ENCODE measurements around the gene PRKAB1.

The PRKAB1 gene

DNA sequence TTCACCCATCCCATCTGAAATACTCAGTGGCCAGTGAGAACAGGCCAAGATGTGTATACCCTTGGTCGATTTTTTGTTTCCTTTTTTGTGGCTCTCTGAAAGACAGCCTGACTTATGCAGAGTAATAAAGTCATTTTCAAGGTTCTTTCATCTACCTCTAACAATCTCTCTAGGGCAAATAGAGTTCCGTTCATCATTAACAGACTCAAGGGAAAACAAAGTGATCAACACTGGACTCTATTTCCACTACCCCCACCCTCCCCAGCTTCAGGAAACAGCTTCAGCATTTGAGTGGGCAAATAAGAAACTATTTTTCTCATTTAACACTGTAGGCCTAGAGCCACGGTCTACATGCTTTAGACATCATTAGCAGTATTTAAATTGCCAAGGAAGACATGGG lies 15.9 kb downstream of the PRKAB1 start:
- H3K4me3 ChIP-seq (ENCODE audit: low read length): no peak overlapping the region
- TF ChIP-seq, protein P1, sequence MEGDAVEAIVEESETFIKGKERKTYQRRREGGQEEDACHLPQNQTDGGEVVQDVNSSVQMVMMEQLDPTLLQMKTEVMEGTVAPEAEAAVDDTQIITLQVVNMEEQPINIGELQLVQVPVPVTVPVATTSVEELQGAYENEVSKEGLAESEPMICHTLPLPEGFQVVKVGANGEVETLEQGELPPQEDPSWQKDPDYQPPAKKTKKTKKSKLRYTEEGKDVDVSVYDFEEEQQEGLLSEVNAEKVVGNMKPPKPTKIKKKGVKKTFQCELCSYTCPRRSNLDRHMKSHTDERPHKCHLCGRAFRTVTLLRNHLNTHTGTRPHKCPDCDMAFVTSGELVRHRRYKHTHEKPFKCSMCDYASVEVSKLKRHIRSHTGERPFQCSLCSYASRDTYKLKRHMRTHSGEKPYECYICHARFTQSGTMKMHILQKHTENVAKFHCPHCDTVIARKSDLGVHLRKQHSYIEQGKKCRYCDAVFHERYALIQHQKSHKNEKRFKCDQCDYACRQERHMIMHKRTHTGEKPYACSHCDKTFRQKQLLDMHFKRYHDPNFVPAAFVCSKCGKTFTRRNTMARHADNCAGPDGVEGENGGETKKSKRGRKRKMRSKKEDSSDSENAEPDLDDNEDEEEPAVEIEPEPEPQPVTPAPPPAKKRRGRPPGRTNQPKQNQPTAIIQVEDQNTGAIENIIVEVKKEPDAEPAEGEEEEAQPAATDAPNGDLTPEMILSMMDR (IDR thresholded peaks at IDR 0.05; ENCODE audit: insufficient read depth, low read depth, low read length, missing control alignments): no peak
- no peak for DNase-seq (ENCODE audit: low read depth)

DNA sequence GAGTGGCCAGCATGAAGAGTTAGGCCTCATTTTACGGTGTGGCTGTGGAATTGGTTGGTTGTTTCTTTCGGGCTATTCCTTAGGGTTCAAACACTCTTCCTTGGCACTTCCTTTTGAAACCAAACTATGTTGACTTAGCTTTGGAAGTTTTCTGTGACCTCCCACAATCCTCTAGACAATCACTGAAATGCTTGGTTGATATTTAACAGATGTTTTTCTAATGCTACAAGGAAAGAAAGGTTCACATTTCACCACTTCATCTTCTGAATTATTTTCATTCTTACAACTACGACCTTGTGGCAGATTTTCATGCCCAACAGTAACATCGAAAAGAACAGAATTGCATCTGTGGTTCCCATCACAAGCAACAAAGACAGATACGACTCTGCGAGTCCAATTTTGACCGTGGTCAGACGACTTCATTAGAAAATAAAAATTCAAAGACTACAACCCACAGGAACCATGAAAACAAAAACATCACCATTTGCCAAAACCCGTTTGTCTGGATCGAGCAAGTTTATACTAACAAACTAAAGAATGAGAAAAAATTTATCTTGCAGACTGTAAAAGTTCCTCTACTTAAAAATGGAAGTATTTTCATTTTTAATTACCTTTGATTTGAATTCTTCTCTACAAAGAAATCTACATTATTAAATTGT lies 16.9 kb downstream of the PRKAB1 start:
- TF ChIP-seq, protein P1 (IDR thresholded peaks at IDR 0.05; ENCODE audit: insufficient read depth, low read depth, low read length, missing control alignments): no peak
- no peak overlapping the region for H3K4me3 ChIP-seq (ENCODE audit: low read length)
- DNase-seq (ENCODE audit: low read depth): no peak

DNA sequence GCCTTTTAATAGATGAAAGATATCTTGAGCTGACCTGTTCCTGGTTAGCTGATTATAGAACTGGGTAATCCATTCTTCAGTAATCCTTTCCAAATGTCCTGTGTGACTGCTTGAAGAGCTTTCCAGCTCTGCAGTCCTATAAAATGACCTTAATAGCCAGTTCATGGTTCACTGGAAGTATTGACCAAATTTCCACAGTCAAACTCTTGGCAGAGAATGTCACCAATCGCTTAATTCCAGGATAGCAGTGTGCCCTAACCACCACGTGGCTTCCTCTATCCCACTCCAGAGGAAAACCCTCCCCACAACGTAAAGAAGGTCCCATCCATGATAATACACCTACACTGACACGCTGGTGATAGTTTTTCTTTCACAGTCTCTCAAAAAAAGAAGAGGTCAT lies 17.4 kb downstream of the PRKAB1 start:
- H3K4me3 ChIP-seq (ENCODE audit: low read length): no peak overlapping the region
- TF ChIP-seq, protein P1 (IDR thresholded peaks at IDR 0.05; ENCODE audit: insufficient read depth, low read depth, low read length, missing control alignments): no peak
- DNase-seq (ENCODE audit: low read depth): no peak

DNA sequence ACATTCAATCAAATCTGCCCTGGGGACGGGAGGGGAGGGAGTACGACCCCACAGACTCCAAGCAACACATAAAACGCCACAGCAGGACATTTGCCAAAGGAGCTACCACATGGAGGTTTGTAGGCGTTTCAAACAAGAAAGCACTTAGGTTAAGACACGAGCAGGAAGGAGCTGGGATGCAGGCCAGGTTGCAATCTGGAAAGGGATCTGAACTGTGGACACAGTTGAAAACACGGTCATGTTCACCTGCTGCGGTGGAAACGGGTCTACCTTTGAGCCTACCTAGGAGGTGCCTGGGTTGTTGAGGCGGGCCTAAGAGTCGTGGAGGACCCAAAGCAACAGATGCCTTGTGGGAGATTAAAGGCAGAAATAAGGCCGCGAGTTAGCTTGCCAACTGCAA lies 18.4 kb downstream of the PRKAB1 start:
- TF ChIP-seq, protein P1 (IDR thresholded peaks at IDR 0.05; ENCODE audit: insufficient read depth, low read depth, low read length, missing control alignments): no peak
- no peak for DNase-seq (ENCODE audit: low read depth)
- no peak overlapping the region for H3K4me3 ChIP-seq (ENCODE audit: low read length)

DNA sequence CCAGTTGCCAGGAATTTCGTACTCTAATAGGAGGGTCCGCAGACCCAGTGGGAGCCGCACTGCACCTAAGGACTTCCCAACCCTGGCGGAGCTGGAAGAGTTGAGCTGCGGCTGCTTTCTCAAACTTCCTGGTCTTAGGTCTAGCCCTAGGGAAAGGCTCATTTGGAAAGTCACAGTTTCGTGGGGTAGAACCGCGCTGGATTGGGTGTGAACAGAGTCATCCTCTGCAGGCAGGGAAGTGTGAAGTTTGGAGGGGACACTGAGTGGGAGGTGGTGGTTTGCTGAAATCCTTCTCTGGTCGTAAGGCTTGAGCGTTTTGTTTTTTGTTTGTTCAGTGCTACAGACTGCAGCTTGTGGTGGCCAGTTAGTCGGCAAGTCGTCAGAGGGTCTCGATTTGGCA lies 18.8 kb downstream of the PRKAB1 start:
- no peak for DNase-seq (ENCODE audit: low read depth)
- no peak overlapping the region for H3K4me3 ChIP-seq (ENCODE audit: low read length)
- TF ChIP-seq, protein P1 (IDR thresholded peaks at IDR 0.05; ENCODE audit: insufficient read depth, low read depth, low read length, missing control alignments): no peak

DNA sequence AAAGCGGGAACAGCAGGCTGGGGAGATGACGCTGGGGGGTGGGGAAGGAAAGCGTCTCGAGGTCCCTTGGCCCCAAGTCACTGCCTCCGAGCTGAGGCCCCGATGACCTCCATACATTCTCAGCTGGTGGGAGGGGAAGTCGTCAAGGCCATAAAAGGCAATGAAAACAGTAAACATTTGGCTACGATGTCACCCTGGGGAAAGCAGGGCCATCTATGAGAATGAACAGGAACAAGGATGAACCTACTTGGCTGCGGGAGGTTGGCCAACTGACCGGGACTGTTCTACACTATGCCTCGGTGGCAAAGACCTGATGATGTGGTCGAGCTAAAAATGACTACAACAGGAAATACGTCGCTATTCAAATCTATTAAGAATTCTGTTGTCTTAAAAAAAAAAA lies 19.5 kb downstream of the PRKAB1 start:
- no peak overlapping the region for H3K4me3 ChIP-seq (ENCODE audit: low read length)
- DNase-seq (ENCODE audit: low read depth): no peak
- TF ChIP-seq, protein P1 (IDR thresholded peaks at IDR 0.05; ENCODE audit: insufficient read depth, low read depth, low read length, missing control alignments): no peak

DNA sequence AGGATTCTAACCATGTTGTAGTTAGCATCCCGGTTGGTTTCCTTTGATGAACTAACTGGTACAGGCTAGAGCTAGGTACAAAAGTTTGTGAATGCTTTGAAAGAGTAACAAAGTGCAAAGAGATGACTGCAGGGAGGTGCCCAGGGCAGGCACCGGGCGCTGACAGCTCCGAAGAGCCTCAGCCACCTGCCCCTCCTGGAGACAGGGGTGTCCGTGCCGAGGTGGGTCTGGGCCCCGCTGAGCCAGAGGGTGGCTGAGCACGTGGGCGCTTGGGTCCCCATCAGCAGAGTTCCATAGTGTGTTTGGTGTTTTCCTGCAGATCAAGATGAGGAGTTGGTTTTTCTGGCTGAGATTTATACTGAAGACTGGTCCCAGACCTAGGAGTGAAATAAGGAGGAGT lies 19.9 kb downstream of the PRKAB1 start:
- no peak overlapping the region for H3K4me3 ChIP-seq (ENCODE audit: low read length)
- TF ChIP-seq, protein P1 (IDR thresholded peaks at IDR 0.05; ENCODE audit: insufficient read depth, low read depth, low read length, missing control alignments): no peak
- DNase-seq (ENCODE audit: low read depth): no peak

Measured in epithelial cell of esophagus (primary cell).